ENCODE measurements around the gene ATP2A3.

DNA sequence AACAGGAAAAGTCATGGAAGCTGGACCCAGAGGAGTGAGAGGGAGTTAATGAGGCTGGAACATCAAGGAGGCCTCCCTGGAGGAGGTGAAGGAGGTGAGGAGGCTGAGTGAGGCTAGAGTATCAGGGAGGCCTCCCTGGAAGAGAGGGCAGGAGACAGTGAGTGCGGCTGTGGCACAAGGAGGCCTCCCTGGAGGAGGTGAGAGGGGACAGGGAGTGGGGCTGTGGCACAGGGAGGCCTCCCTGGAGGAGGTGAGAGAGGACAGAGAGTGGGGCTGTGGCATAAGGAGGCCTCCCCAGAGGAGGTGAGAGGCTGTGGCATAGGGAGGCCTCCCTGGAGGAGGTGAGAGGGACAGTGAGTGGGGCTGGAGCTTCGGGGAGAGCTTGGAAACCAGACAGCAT, 76.8 kb downstream of the ATP2A3 start:
- TF ChIP-seq, protein P1, sequence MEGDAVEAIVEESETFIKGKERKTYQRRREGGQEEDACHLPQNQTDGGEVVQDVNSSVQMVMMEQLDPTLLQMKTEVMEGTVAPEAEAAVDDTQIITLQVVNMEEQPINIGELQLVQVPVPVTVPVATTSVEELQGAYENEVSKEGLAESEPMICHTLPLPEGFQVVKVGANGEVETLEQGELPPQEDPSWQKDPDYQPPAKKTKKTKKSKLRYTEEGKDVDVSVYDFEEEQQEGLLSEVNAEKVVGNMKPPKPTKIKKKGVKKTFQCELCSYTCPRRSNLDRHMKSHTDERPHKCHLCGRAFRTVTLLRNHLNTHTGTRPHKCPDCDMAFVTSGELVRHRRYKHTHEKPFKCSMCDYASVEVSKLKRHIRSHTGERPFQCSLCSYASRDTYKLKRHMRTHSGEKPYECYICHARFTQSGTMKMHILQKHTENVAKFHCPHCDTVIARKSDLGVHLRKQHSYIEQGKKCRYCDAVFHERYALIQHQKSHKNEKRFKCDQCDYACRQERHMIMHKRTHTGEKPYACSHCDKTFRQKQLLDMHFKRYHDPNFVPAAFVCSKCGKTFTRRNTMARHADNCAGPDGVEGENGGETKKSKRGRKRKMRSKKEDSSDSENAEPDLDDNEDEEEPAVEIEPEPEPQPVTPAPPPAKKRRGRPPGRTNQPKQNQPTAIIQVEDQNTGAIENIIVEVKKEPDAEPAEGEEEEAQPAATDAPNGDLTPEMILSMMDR (IDR thresholded peaks at IDR 0.05), result no peak
- TF ChIP-seq POLR2A (IDR thresholded peaks at IDR 0.05), result no peak
